H1 (cell line): ENCODE data around the gene LRRC2. TPM values are rescaled to one million over a fixed set of nuclear protein-coding genes. Genes with fewer than 3 reads are reported as not detected.

ENCODE experiments used
- CTCF ChIA-PET: fragments of 300-600 bp; sonication (Branson Sonifier 250); formaldehyde crosslinking; loops from one replicate; lab custom pipeline; 2021; ENCODE audit not compliant: partially characterized antibody; lab: Charles Lee
- POLR2A ChIA-PET: fragments of 300-600 bp; sonication (Branson Sonifier 250); formaldehyde crosslinking; loops from one replicate; lab custom pipeline; 2021; ENCODE audit warnings: inconsistent platforms; ENCODE audit not compliant: partially characterized antibody; lab: Charles Lee
- DNase-seq, 2 experiments: peaks; one replicate each; pipeline versions ENCODE4 v3.0.0 to v3.0.0-alpha.2; 2010 to 2022; ENCODE audit warnings: low spot score in 2 of 2, low read depth in 1 of 2, mixed read lengths in 1 of 2
- FAIRE-seq: peaks from 2 replicates; lab custom pipeline; 2011; peaks lifted over from hg19 to GRCh38; lab: Jason Lieb, UNC
- H2AFZ ChIP-seq: 2 replicates; pipeline ENCODE4 v1.8.1; 2012; ENCODE audit warnings: low read length, inconsistent platforms
- H2AK5ac ChIP-seq: 2 replicates; pipeline ENCODE4 v1.6.1; 2013; ENCODE audit warnings: low read depth, low read length
- H2BK120ac ChIP-seq: replicated peaks from 2 replicates; pipeline ENCODE3; 2013; ENCODE audit warnings: low read depth, low read length, inconsistent platforms
- H2BK12ac ChIP-seq: 2 replicates; pipeline ENCODE4 v1.6.1; 2013; ENCODE audit warnings: low read depth, low read length
- H2BK15ac ChIP-seq: 2 replicates; pipeline ENCODE4 v1.6.1; 2013; ENCODE audit warnings: low read length
- H2BK20ac ChIP-seq: 2 replicates; pipeline ENCODE4 v1.6.1; 2013; ENCODE audit warnings: low read length
- H2BK5ac ChIP-seq: 2 replicates; pipeline ENCODE4 v1.6.1; 2013; ENCODE audit warnings: low read depth, low read length
- H3K14ac ChIP-seq: 2 replicates; pipeline ENCODE4 v1.6.1; 2013; ENCODE audit warnings: inconsistent platforms; ENCODE audit not compliant: insufficient read length
- H3K18ac ChIP-seq: 2 replicates; pipeline ENCODE4 v1.6.1; 2013; ENCODE audit warnings: low read length; ENCODE audit errors: extremely low read depth
- H3K23ac ChIP-seq: 2 replicates; pipeline ENCODE4 v1.6.1; 2013; ENCODE audit warnings: inconsistent platforms; ENCODE audit not compliant: insufficient read length
- H3K23me2 ChIP-seq: 2 replicates; pipeline ENCODE4 v1.6.1; 2013; ENCODE audit warnings: low read depth, low read length
- H3K27ac ChIP-seq: 2 replicates; pipeline ENCODE4 v1.6.1; 2011; ENCODE audit warnings: low read depth, low read length, inconsistent platforms
- H3K27me3 ChIP-seq, 4 experiments: replicated peaks in 1 of 4; 1 replicate in 1 of 4; 2 replicates in 3 of 4; pipeline versions ENCODE4 v1.6.1 to v1.8.1; 2011 to 2013; ENCODE audit warnings: low read length in 3 of 4, mild to moderate bottlenecking in 3 of 4, inconsistent platforms in 2 of 4, mixed read lengths in 2 of 4, moderate library complexity in 1 of 4; ENCODE audit not compliant: control insufficient read depth in 3 of 4, insufficient read depth in 3 of 4; ENCODE audit errors: extremely low read depth in 1 of 4
- H3K36me3 ChIP-seq, 4 experiments: 2 replicates each; pipeline versions ENCODE4 v1.6.1 to v1.8.1; 2011 to 2013; ENCODE audit warnings: mild to moderate bottlenecking in 4 of 4, low read length in 3 of 4, moderate library complexity in 2 of 4, control low read depth in 1 of 4, inconsistent platforms in 1 of 4; ENCODE audit not compliant: insufficient read depth in 4 of 4, control insufficient read depth in 2 of 4
- H3K4ac ChIP-seq: replicated peaks from 2 replicates; pipeline ENCODE3; 2013; ENCODE audit warnings: low read length, low read depth, mixed read lengths, inconsistent platforms; ENCODE audit not compliant: insufficient read length
- H3K4me1 ChIP-seq, 4 experiments: replicated peaks in 1 of 4; 1 replicate in 1 of 4; 2 replicates in 3 of 4; pipeline versions ENCODE4 v1.6.1 to v1.8.1; 2011 to 2013; ENCODE audit warnings: low read length in 3 of 4, inconsistent platforms in 2 of 4, mixed read lengths in 1 of 4; ENCODE audit not compliant: insufficient read depth in 4 of 4, control insufficient read depth in 3 of 4
- H3K4me2 ChIP-seq, 2 experiments: 2 replicates each; pipeline versions ENCODE4 v1.6.1 to v1.8.1; 2011 to 2013; ENCODE audit warnings: low read depth in 2 of 2, low read length in 2 of 2, control low read depth in 1 of 2, inconsistent platforms in 1 of 2, mild to moderate bottlenecking in 1 of 2; ENCODE audit not compliant: insufficient read depth in 1 of 2
- H3K4me3 ChIP-seq, 4 experiments: fragments of 200-600, 300-600 bp in 1 of 4; sonication (generic), shearing (Covaris generic), sonication (Bioruptor Twin) in 1 of 4; 2 replicates each; pipeline versions ENCODE4 v1.5.1 to v1.8.1; 2011 to 2016; ENCODE audit warnings: low read length in 4 of 4, low read depth in 3 of 4, control low read depth in 2 of 4, inconsistent platforms in 2 of 4, mild to moderate bottlenecking in 2 of 4, mixed read lengths in 1 of 4, moderate library complexity in 1 of 4; ENCODE audit not compliant: insufficient read depth in 2 of 4; ENCODE audit errors: extremely low read depth in 1 of 4
- H3K56ac ChIP-seq: replicated peaks from 2 replicates; pipeline ENCODE3; 2013; ENCODE audit warnings: low read depth, mild to moderate bottlenecking, mixed read lengths, low read length, inconsistent platforms; ENCODE audit not compliant: insufficient read length
- H3K79me1 ChIP-seq: 2 replicates; pipeline ENCODE4 v1.6.1; 2013; ENCODE audit warnings: low read depth, low read length, control low read depth
- H3K79me2 ChIP-seq, 2 experiments: 2 replicates each; pipeline versions ENCODE4 v1.6.1 to v1.8.1; 2012 to 2013; ENCODE audit warnings: low read length in 2 of 2, mild to moderate bottlenecking in 2 of 2, inconsistent platforms in 1 of 2; ENCODE audit not compliant: insufficient read depth in 2 of 2, control insufficient read depth in 1 of 2
- H3K9ac ChIP-seq, 4 experiments: replicated peaks in 1 of 4; 1 replicate in 1 of 4; 2 replicates in 3 of 4; pipeline versions ENCODE4 v1.6.1 to v1.8.1; 2011 to 2013; ENCODE audit warnings: low read depth in 3 of 4, low read length in 3 of 4, control low read depth in 2 of 4, mild to moderate bottlenecking in 2 of 4, moderate library complexity in 2 of 4, inconsistent platforms in 1 of 4; ENCODE audit errors: extremely low read depth in 1 of 4
- H3K9me3 ChIP-seq, 2 experiments: 2 replicates each; pipeline versions ENCODE4 v1.6.1 to v1.8.1; 2012 to 2013; ENCODE audit warnings: mild to moderate bottlenecking in 2 of 2, moderate library complexity in 2 of 2, control low read depth in 1 of 2, inconsistent platforms in 1 of 2, low read depth in 1 of 2, low read length in 1 of 2, mixed read lengths in 1 of 2; ENCODE audit not compliant: insufficient read depth in 2 of 2
- H4K20me1 ChIP-seq, 2 experiments: replicated peaks in 1 of 2; 2 replicates each; pipeline versions ENCODE3 to v1.8.1; 2011 to 2013; ENCODE audit warnings: inconsistent platforms in 2 of 2, low read length in 2 of 2, mild to moderate bottlenecking in 1 of 2; ENCODE audit not compliant: insufficient read depth in 2 of 2, control insufficient read depth in 1 of 2
- H4K5ac ChIP-seq: 2 replicates; pipeline ENCODE4 v1.6.1; 2013; ENCODE audit warnings: low read length, low read depth, mixed read lengths, inconsistent platforms; ENCODE audit not compliant: insufficient read length
- H4K8ac ChIP-seq: 2 replicates; pipeline ENCODE4 v1.8.0; 2013; ENCODE audit warnings: mild to moderate bottlenecking, moderate library complexity, low read length, inconsistent platforms; ENCODE audit not compliant: insufficient read depth; ENCODE audit errors: extremely low read depth
- H4K91ac ChIP-seq: replicated peaks from 2 replicates; pipeline ENCODE3; 2013; ENCODE audit warnings: low read length, mixed read lengths, inconsistent platforms; ENCODE audit not compliant: insufficient read length
- BACH1 ChIP-seq: IDR thresholded peaks from 2 replicates; pipeline ENCODE4 v1.6.1; 2012; ENCODE audit warnings: low read length, improper control_type of control experiment
- HDAC2 ChIP-seq, 2 experiments: fragments of 300-600 bp in 1 of 2; sonication (generic) in 1 of 2; IDR thresholded peaks; 2 replicates each; pipeline ENCODE4 v1.6.1; 2011 to 2012; ENCODE audit warnings: low read depth in 2 of 2, low read length in 2 of 2, mild to moderate bottlenecking in 2 of 2, moderate library complexity in 2 of 2, borderline replicate concordance in 1 of 2, inconsistent platforms in 1 of 2
- PHF8 ChIP-seq: fragments of 200-600 bp; sonication (generic); conservative IDR thresholded peaks from 2 replicates; pipeline ENCODE4 v1.7.1; 2012; ENCODE audit warnings: low read depth, mild to moderate bottlenecking, inconsistent platforms, low read length, moderate library complexity
- RBBP5 ChIP-seq: IDR thresholded peaks from 2 replicates; pipeline ENCODE4 v1.7.1; 2012; ENCODE audit warnings: low read depth, mild to moderate bottlenecking, inconsistent platforms, low read length, moderate library complexity, borderline replicate concordance
- SP2 ChIP-seq: IDR thresholded peaks from 2 replicates; pipeline ENCODE4 v1.6.1; 2012; ENCODE audit warnings: mild to moderate bottlenecking, low read length, inconsistent platforms
- WGBS, 2 experiments: shearing (Covaris generic) in 1 of 2; methylation state at CpG; one replicate each; pipeline versions ENCODE4 v1.1.6 to v1.1.7; 2013 to 2015; ENCODE audit warnings: low lambda C conversion rate in 2 of 2, mixed read lengths in 2 of 2, inconsistent platforms in 1 of 2, low coverage in 1 of 2, missing lambda C conversion rate in 1 of 2; ENCODE audit not compliant: insufficient replicate concordance in 2 of 2, insufficient coverage in 1 of 2, insufficient read length in 1 of 2; ENCODE audit errors: extremely low coverage in 1 of 2, missing lambda C conversion rate in 1 of 2; 5-methylcytosine and 5-hydroxymethylcytosine counted together
- polyA plus RNA-seq, 7 experiments: library from polyadenylated mRNA; depleted of rRNA in 3 of 7; stranded (reverse) in 5 of 7; unstranded in 2 of 7; fragments of >200 nt in 5 of 7; fragments of 200-250 nt in 2 of 7; gene quantifications; 1 replicate in 5 of 7; 2 replicates in 1 of 7; 4 replicates in 1 of 7; pipeline versions ENCODE4 v1.2.1 to v1.2.3, GENCODE V29; 2011 to 2013; ENCODE audit warnings: missing spikeins in 2 of 7, mixed read lengths in 2 of 7
- total RNA-seq: library from RNA; stranded (reverse); fragmentation: NEBNext Ultra II Directional; extraction: Animal tissue kit (Norgen Biotek cat#: 25700); gene quantifications from 2 replicates; pipeline ENCODE4 v1.2.1, GENCODE V29; 2021

Gene LRRC2
- total and polyA plus RNA-seq, 2 of the 8 experiments (the other 6 are each of a cell fraction or from before 2014, with no cell fraction given): 1.4 to 6.4 TPM

DNA sequence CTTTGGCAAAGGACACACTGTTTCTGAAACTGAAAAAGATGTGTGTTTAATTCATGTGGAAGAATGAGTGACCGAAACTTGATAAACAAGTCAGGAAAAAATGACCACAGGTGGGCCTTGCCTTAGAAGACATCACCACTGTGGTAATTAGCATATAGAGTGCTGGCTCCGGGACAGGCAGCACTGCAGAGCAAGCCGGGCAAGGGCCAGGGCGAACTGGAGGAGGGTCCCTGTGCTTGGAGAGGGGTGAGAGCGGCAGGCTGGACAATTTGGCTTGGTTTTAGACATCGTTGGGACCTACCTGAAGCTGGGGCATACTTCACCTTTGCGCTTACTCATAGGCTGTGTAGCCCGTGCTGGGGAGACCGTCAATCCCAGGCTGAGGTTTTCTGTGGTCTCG lies 60.1 kb downstream of the LRRC2 start:
- Histone ChIP-seq H3K4me1 (peaks cover 5 to 17% (median 9%) of the 10 kb centered on the region in 4 experiments), H3K56ac (no peak overlapping the region), H2BK15ac (peak overlapping the region; percentile 67; the same call in 1 of the 2 replicates), H3K79me2 (no peaks in the 10 kb centered on the region), H4K5ac (no peak overlapping the region), H3K4me3 (no peak overlapping the region), H3K4ac (peak overlapping the region; percentile 55), H4K8ac (peak overlapping the region; percentile 36; the same call in 1 of the 2 replicates), H2BK120ac (no peak overlapping the region), H3K79me1 (no peaks in the 10 kb centered on the region), H2BK5ac (peak overlapping the region; percentile 27; the same call in 1 of the 2 replicates), H3K23ac (no peak overlapping the region), H2AFZ (no peak overlapping the region), H3K27me3 (no peaks in the 10 kb centered on the region; a peak in 2 of 7 replicates), H4K20me1 (no peaks in the 10 kb centered on the region), H3K9ac (no peak overlapping the region), H2BK20ac (peak overlapping the region; percentile 75; the same call in 1 of the 2 replicates), H3K18ac (0 out of 2 replicates have a peak overlapping the region, but pooled peaks have one; percentile 5), H3K23me2 (no peaks in the 10 kb centered on the region), H3K9me3 (no peaks in the 10 kb centered on the region), H4K91ac (peak overlapping the region; percentile 87), H3K4me2 (no peak overlapping the region), H2AK5ac (no peak overlapping the region), H3K27ac (no peak overlapping the region), H3K14ac (no peak overlapping the region), H2BK12ac (peak overlapping the region; percentile 45; the same call in 1 of the 2 replicates), H3K36me3 (no peaks in the 10 kb centered on the region)
- CTCF ChIA-PET: interaction anchor here (0.9 to 1.9 kb wide), 6 partner anchors 9 to 57 kb away, joined by 3 to 6 read pairs (median 4); no protein-coding TSS in a partner anchor
- WGBS, 2 experiments: 87% methylated on average over 10 of the region's 10 CpGs; no CpG with 5 or more reads in 1 of the 2 experiments
- no peak for DNase-seq
- TF ChIP-seq RBBP5 (no peak), HDAC2 (IDR thresholded peaks at IDR 0.05; ENCODE audit: borderline replicate concordance in 1 of 2, low read depth in 2 of 2, low read length in 2 of 2) (no peak), BACH1 (no peak), SP2 (no peak), PHF8 (no peak)
- FAIRE-seq: no peak
- POLR2A ChIA-PET: interaction anchor here (0.8 to 1.4 kb wide), 6 partner anchors 9 to 73 kb away, joined by 3 to 4 read pairs (median 3); no protein-coding TSS in a partner anchor
